HepG2 (cell line): ENCODE measurements around the gene ZNF185. TPM values are rescaled to one million over a fixed set of nuclear protein-coding genes. Genes with fewer than 3 reads are reported as not detected.

Experiments used
- ATAC-seq: fragments of 200-7000 bp; cut with Tn5 transposase; 3 replicates; pipeline ENCODE4 v1.9.1; 2020; ENCODE audit warnings: mild to moderate bottlenecking, moderate library complexity
- BruUV-seq: library from RNA; stranded (reverse); fragments of 400-500 nt; replicated peaks from 2 replicates; lab custom pipeline; 2021; lab: Mats Ljungman, UMichigan
- CTCF ChIA-PET: fragments of 300-600 bp; formaldehyde crosslinking; extraction: SDS; loops from one replicate; lab custom pipeline; 2021; ENCODE audit warnings: low total read pairs, inconsistent platforms, low intra/inter-chr PET ratio; lab: Yijun Ruan, JAX
- POLR2A ChIA-PET: fragments of 350-600 bp; sonication (Branson Sonifier 250); formaldehyde crosslinking; loops from one replicate; lab custom pipeline; 2020; ENCODE audit warnings: antibody characterized with exemption, inconsistent platforms; lab: Yijun Ruan, JAX
- DNase-seq: peaks from one replicate; pipeline ENCODE4 v3.0.0-alpha.2; 2015; ENCODE audit warnings: low spot score
- FAIRE-seq: peaks from 3 replicates; lab custom pipeline; 2011; peaks lifted over from hg19 to GRCh38; lab: Jason Lieb, UNC
- H2AFZ ChIP-seq: one replicate; pipeline ENCODE4 v1.6.1; 2011; ENCODE audit warnings: low read length, inconsistent platforms
- H3K27ac ChIP-seq: fragments of 300-600 bp; 3 replicates; pipeline ENCODE4 v1.8.0; 2011; ENCODE audit warnings: mixed run types, mild to moderate bottlenecking, mixed read lengths, low read length, inconsistent platforms; ENCODE audit not compliant: insufficient read depth; ENCODE audit errors: extremely low read length
- H3K27me3 ChIP-seq, 2 experiments: fragments of 200-600 bp in 1 of 2; 2 replicates in 1 of 2; 3 replicates in 1 of 2; pipeline versions ENCODE4 v1.6.0 to v1.8.0; 2011; ENCODE audit warnings: low read length in 2 of 2, mild to moderate bottlenecking in 2 of 2, moderate library complexity in 2 of 2, inconsistent platforms in 1 of 2; ENCODE audit not compliant: insufficient read depth in 2 of 2, control insufficient read depth in 1 of 2
- H3K36me3 ChIP-seq, 2 experiments: fragments of 200-600 bp in 1 of 2; replicated peaks in 1 of 2; 2 replicates in 1 of 2; 3 replicates in 1 of 2; pipeline versions ENCODE4 v1.5.1 to v1.8.0; 2011; ENCODE audit warnings: low read length in 2 of 2, inconsistent platforms in 1 of 2; ENCODE audit not compliant: insufficient read depth in 2 of 2, control insufficient read depth in 1 of 2
- H3K4me1 ChIP-seq: 2 replicates; pipeline ENCODE4 v1.5.1; 2012; ENCODE audit warnings: low read length, inconsistent platforms; ENCODE audit not compliant: insufficient read depth
- H3K4me2 ChIP-seq: 2 replicates; pipeline ENCODE4 v1.6.0; 2011; ENCODE audit warnings: low read depth, low read length, inconsistent platforms
- H3K4me3 ChIP-seq, 3 experiments: fragments of 200-600 bp in 1 of 3; sonication (generic), shearing (Covaris generic) in 1 of 3; replicated peaks in 1 of 3; 2 replicates each; pipeline ENCODE4 v1.5.1; 2011 to 2016; ENCODE audit warnings: low read length in 3 of 3, inconsistent platforms in 2 of 3, low read depth in 2 of 3, mild to moderate bottlenecking in 2 of 3, control low read depth in 1 of 3, mixed read lengths in 1 of 3; ENCODE audit not compliant: insufficient read depth in 1 of 3
- H3K79me2 ChIP-seq: one replicate; pipeline ENCODE4 v1.6.1; 2011; ENCODE audit warnings: low read length, inconsistent platforms; ENCODE audit not compliant: insufficient read depth
- H3K9ac ChIP-seq: 2 replicates; pipeline ENCODE4 v1.6.0; 2011; ENCODE audit warnings: mild to moderate bottlenecking, low read depth, low read length, inconsistent platforms; ENCODE audit not compliant: insufficient read depth
- H3K9me3 ChIP-seq: 2 replicates; pipeline ENCODE4 v1.5.1; 2012; ENCODE audit warnings: mild to moderate bottlenecking, low read length
- H4K20me1 ChIP-seq: 2 replicates; pipeline ENCODE4 v1.6.0; 2011; ENCODE audit warnings: inconsistent platforms, mild to moderate bottlenecking, low read length, moderate library complexity; ENCODE audit not compliant: insufficient read depth
- ATF6 ChIP-seq: sonication (generic); formaldehyde crosslinking; conservative IDR thresholded peaks from 2 replicates; pipeline ENCODE4 v1.4.0; 2020; ENCODE audit warnings: missing genetic modification reagents
- CERS6 ChIP-seq: sonication (generic); formaldehyde crosslinking; IDR thresholded peaks from 2 replicates; pipeline ENCODE4 v1.5.0; 2020; ENCODE audit warnings: missing genetic modification reagents
- CTCF ChIP-seq: sonication (generic); formaldehyde crosslinking; IDR thresholded peaks from 2 replicates; pipeline ENCODE4 v1.5.0; 2020; ENCODE audit warnings: mild to moderate bottlenecking, missing genetic modification reagents, moderate library complexity
- DBP ChIP-seq: sonication (generic); formaldehyde crosslinking; IDR thresholded peaks from 2 replicates; pipeline ENCODE4 v1.4.0; 2020; ENCODE audit warnings: missing genetic modification reagents; ENCODE audit errors: not compliant biosample characterization
- FLYWCH1 ChIP-seq: sonication (generic); formaldehyde crosslinking; IDR thresholded peaks from 2 replicates; pipeline ENCODE4 v1.8.1; 2023; ENCODE audit warnings: mild to moderate bottlenecking, missing genetic modification reagents
- FOSL2 ChIP-seq: sonication (generic); formaldehyde crosslinking; IDR thresholded peaks from 2 replicates; pipeline ENCODE4 v1.4.0; 2020; ENCODE audit warnings: missing genetic modification reagents
- JUND ChIP-seq: sonication (generic); formaldehyde crosslinking; IDR thresholded peaks from 2 replicates; pipeline ENCODE4 v1.8.0; 2022; ENCODE audit warnings: mild to moderate bottlenecking, missing genetic modification reagents
- RFXAP ChIP-seq: sonication (generic); formaldehyde crosslinking; IDR thresholded peaks from 2 replicates; pipeline ENCODE4 v1.4.0; 2020; ENCODE audit warnings: missing genetic modification reagents, borderline replicate concordance
- SMC3 ChIP-seq: IDR thresholded peaks from 2 replicates; pipeline ENCODE4 v1.6.1; 2011; ENCODE audit warnings: low read length, improper control_type of control experiment
- STAG1 ChIP-seq: sonication (generic); formaldehyde crosslinking; IDR thresholded peaks from 2 replicates; pipeline ENCODE4 v1.4.0; 2020; ENCODE audit warnings: missing genetic modification reagents
- TEAD3 ChIP-seq: optimal IDR thresholded peaks from 2 replicates; pipeline ENCODE3; 2016; ENCODE audit warnings: borderline replicate concordance
- ZFX ChIP-seq: sonication (generic); formaldehyde crosslinking; IDR thresholded peaks from 2 replicates; pipeline ENCODE4 v1.4.0; 2020; ENCODE audit warnings: mild to moderate bottlenecking, low read depth, missing genetic modification reagents, moderate library complexity
- ZNF687 ChIP-seq: sonication (generic); formaldehyde crosslinking; IDR thresholded peaks from 2 replicates; pipeline ENCODE4 v1.5.1; 2020; ENCODE audit warnings: mild to moderate bottlenecking, missing genetic modification reagents, moderate library complexity
- ZNF75D ChIP-seq: sonication (generic); formaldehyde crosslinking; IDR thresholded peaks from 2 replicates; pipeline ENCODE4 v1.8.1; 2023; ENCODE audit warnings: missing genetic modification reagents, mild to moderate bottlenecking, borderline replicate concordance
- ZNF816 ChIP-seq: sonication (generic); formaldehyde crosslinking; IDR thresholded peaks from 2 replicates; pipeline ENCODE4 v1.8.0; 2022; ENCODE audit warnings: missing genetic modification reagents, mild to moderate bottlenecking, borderline replicate concordance
- WGBS: methylation state at CpG from one replicate; pipeline ENCODE4 v1.1.6; 2017; ENCODE audit warnings: low lambda C conversion rate; 5-methylcytosine and 5-hydroxymethylcytosine counted together
- in situ Hi-C: cut with HindIII; loops from 2 replicates; pipeline ENCODE4 v1.10.0; 2017; ENCODE audit warnings: low pct_unique_long_range_greater_than_20kb; ENCODE audit not compliant: extremely low pct_ligation_motif_present
- intact Hi-C: fragments of 100-400 bp; cut with micrococcal nuclease; formaldehyde crosslinking; loops from one replicate; pipeline ENCODE4 v1.10.0; 2022; ENCODE audit not compliant: unreplicated experiment
- polyA plus RNA-seq, 8 experiments: library from polyadenylated mRNA; depleted of rRNA in 3 of 8; stranded (reverse) in 7 of 8; unstranded in 1 of 8; fragments of >200 nt; fragmentation: Illumina TruSeq in 4 of 8; extraction: Trizol in 4 of 8; gene quantifications; 2 replicates each; pipeline versions ENCODE4 v1.2.1 to v1.2.3, GENCODE V29; 2011 to 2016; ENCODE audit warnings: low read depth in 4 of 8, missing spikeins in 1 of 8, mixed read lengths in 1 of 8; ENCODE audit not compliant: insufficient read depth in 1 of 8
- total RNA-seq, 5 experiments: library from RNA; depleted of rRNA; stranded (reverse); fragments of >200 nt; fragmentation: Illumina TruSeq; extraction: Trizol; gene quantifications; 2 replicates each; pipeline ENCODE4 v1.2.3, GENCODE V29; 2016; ENCODE audit warnings: low read depth in 1 of 5

The ZNF185 gene
- total and polyA plus RNA-seq, 2 of the 13 experiments (the other 11 are each of a cell fraction or from before 2014, with no cell fraction given), result 1.6 to 3.4 TPM

- H3K4me3 ChIP-seq, result no peak overlapping the region
- peak; percentile 51 for FAIRE-seq
- peaks cover 38% of the 10 kb centered on the region for H3K4me1 ChIP-seq
- H3K36me3 ChIP-seq, result no peaks in the 10 kb centered on the region
- no TSS peak for BruUV-seq
- intact Hi-C loops, result no loop called here
- H3K27me3 ChIP-seq, result no peaks in the 10 kb centered on the region
- no peak overlapping the region for H3K9ac ChIP-seq
- no peaks in the 10 kb centered on the region for H3K9me3 ChIP-seq
- H3K4me2 ChIP-seq, result peak overlapping the region; percentile 67
- WGBS, result no CpG with 5 or more reads among the region's 8 CpGs
- POLR2A ChIA-PET, result no interaction called here
- peak; percentile 75 for DNase-seq
- CTCF ChIA-PET, result interaction anchor here (1.3 kb wide), 1 partner anchor 22 kb away, joined by 5 read pairs; no protein-coding TSS in a partner anchor
- H3K27ac ChIP-seq, result no peak overlapping the region
- H2AFZ ChIP-seq, result no peak overlapping the region
- H4K20me1 ChIP-seq, result no peaks in the 10 kb centered on the region
- in situ Hi-C loops, result no loop called here
- TF ChIP-seq ZNF687 (peak; percentile 14; the same call in 1 of the 2 replicates), CERS6 (CRISPR knock-in tag) (no peak), FLYWCH1 (CRISPR knock-in tag) (no peak), TEAD3 (CRISPR knock-in tag) (peak; percentile 45), STAG1 (CRISPR knock-in tag) (peak; percentile 32), RFXAP (CRISPR knock-in tag) (no peak), DBP (CRISPR knock-in tag) (no peak), CTCF (peak; percentile 70), JUND (CRISPR knock-in tag) (0 out of 2 replicates have a peak, but pooled peaks have one; percentile 43), ZNF816 (CRISPR knock-in tag) (no peak), SMC3 (peak; percentile 18; the same call in 1 of the 2 replicates), ZFX (CRISPR knock-in tag) (peak; percentile 16; the same call in 1 of the 2 replicates), ATF6 (CRISPR knock-in tag) (no peak), FOSL2 (CRISPR knock-in tag) (peak; percentile 89), ZNF75D (no peak)
- ATAC-seq, result peak; percentile 88
- no peaks in the 10 kb centered on the region for H3K79me2 ChIP-seq
These were observed 28.4 kb downstream of the ZNF185 start for GRCh38 chrX:152926279-152926678.
